ENCODE data around the gene IPPK.

DNA sequence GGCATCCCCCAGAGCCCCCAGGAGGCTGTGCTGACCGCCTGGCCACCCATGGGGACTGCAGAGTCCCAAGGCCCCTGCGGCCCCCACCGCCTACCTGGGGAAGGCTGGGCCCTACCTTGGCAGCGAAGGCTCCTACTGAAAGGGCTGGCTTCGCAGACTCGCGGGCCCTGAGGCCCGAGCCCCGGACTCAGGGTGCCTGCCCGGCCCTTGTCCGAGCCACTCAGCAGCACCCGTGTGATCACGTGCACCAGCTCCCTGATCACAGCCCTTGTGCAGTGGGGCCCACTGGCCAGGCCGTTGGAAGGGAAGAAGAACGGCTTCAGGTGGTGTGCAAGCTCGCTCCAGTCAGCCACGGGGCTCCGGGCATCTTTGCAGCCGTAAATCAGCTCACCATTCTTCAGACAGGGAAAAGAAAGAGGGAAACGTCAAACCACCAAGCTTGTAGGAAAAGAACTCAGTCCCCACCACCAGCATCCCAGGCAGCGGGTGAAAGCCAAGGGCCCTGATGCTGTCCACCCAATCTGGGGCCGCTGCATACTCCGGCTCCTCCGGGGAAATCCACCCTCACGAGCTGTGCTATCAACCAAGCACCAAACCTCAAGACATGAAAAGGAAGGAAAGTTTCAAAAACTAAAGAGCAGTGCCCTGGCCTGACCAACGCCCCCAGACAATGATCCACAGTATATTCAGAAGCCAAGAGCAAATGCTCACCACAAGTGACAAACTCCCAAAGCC, 31.9 kb downstream of the IPPK start:
- TF ChIP-seq GATA2 (IDR thresholded peaks at IDR 0.05; ENCODE audit: low read depth, low read length) (no peak), GATA3 (IDR thresholded peaks at IDR 0.05; ENCODE audit: low read depth, low read length) (no peak)
